CD4-positive, alpha-beta T cell (primary cell): ENCODE results near the gene MINPP1. TPM values are rescaled to one million over a fixed set of nuclear protein-coding genes. Genes with fewer than 3 reads are reported as not detected.

Source experiments
- ATAC-seq: fragments of 200-7000 bp; cut with Tn5 transposase; one replicate; pipeline ENCODE4 v1.10.0; 2022; ENCODE audit warnings: mild to moderate bottlenecking; ENCODE audit not compliant: poor library complexity
- CTCF ChIA-PET: fragments of 350-600 bp; sonication (Branson Sonifier 250); formaldehyde crosslinking; loops from one replicate; lab custom pipeline; 2021; ENCODE audit warnings: antibody characterized with exemption, inconsistent platforms; lab: Charles Lee
- POLR2A ChIA-PET: fragments of 350-600 bp; sonication (Branson Sonifier 250); formaldehyde crosslinking; loops from one replicate; lab custom pipeline; 2021; ENCODE audit warnings: antibody characterized with exemption, inconsistent platforms; lab: Charles Lee
- DNase-seq, 14 experiments: peaks; one replicate each; pipeline ENCODE4 v3.0.0-alpha.2; 2013 to 2020; ENCODE audit warnings: mixed read lengths in 2 of 14
- H3K27ac ChIP-seq, 2 donors: one replicate each; pipeline versions ENCODE4 v1.5.1 to v1.7.0; 2013; ENCODE audit warnings: low read length in 2 of 2, low read depth in 1 of 2, mild to moderate bottlenecking in 1 of 2
- H3K27me3 ChIP-seq, 2 experiments: 1 replicate in 1 of 2; 2 replicates in 1 of 2; pipeline versions ENCODE4 v1.6.1 to v1.7.0; 2013; ENCODE audit warnings: low read length in 2 of 2, control low read depth in 1 of 2, mild to moderate bottlenecking in 1 of 2, moderate library complexity in 1 of 2; ENCODE audit not compliant: insufficient read depth in 2 of 2, control insufficient read depth in 1 of 2
- H3K36me3 ChIP-seq: one replicate; pipeline ENCODE4 v1.6.1; 2013; ENCODE audit warnings: low read length, control low read depth; ENCODE audit not compliant: insufficient read depth
- H3K4me1 ChIP-seq: one replicate; pipeline ENCODE4 v1.6.1; 2013; ENCODE audit warnings: low read length, control low read depth; ENCODE audit not compliant: insufficient read depth
- H3K4me3 ChIP-seq: one replicate; pipeline ENCODE4 v1.5.1; 2013; ENCODE audit warnings: mild to moderate bottlenecking, low read length, moderate library complexity
- H3K9me3 ChIP-seq, 2 experiments: 1 replicate in 1 of 2; 2 replicates in 1 of 2; pipeline versions ENCODE4 v1.6.1 to v1.7.0; 2013; ENCODE audit warnings: low read length in 2 of 2, mild to moderate bottlenecking in 2 of 2, control low read depth in 1 of 2, moderate library complexity in 1 of 2; ENCODE audit not compliant: control insufficient read depth in 1 of 2, insufficient read depth in 1 of 2
- H3K27ac Mint-ChIP-seq: one replicate; pipeline ENCODE4 v1.8.0; 2020; ENCODE audit warnings: mixed read lengths
- H3K27me3 Mint-ChIP-seq: one replicate; pipeline ENCODE4 v1.8.0; 2021; ENCODE audit warnings: mixed read lengths
- H3K36me3 Mint-ChIP-seq: one replicate; pipeline ENCODE4 v1.8.0; 2021; ENCODE audit warnings: low read depth, mixed read lengths
- H3K4me1 Mint-ChIP-seq: one replicate; pipeline ENCODE4 v1.8.0; 2021; ENCODE audit warnings: low read depth, mixed read lengths
- H3K4me3 Mint-ChIP-seq: one replicate; pipeline ENCODE4 v1.8.0; 2020; ENCODE audit warnings: mild to moderate bottlenecking, mixed read lengths
- H3K9me3 Mint-ChIP-seq: one replicate; pipeline ENCODE4 v1.8.0; 2020; ENCODE audit warnings: mixed read lengths
- CTCF ChIP-seq: fragments of 200-600 bp; IDR thresholded peaks from one replicate; pipeline ENCODE4 v1.8.0; 2022; ENCODE audit warnings: antibody characterized with exemption, mild to moderate bottlenecking
- intact Hi-C, 2 experiments: fragments of 100-400 bp; cut with DNase I in 1 of 2; cut with micrococcal nuclease in 1 of 2; formaldehyde crosslinking; loops; one replicate each; pipeline versions ENCODE4 v1.15.1 to v1.9.0; 2023 to 2025; cut with DNase I, micrococcal nuclease
- total RNA-seq, 174 experiments: library from RNA in 2 of 174; stranded (reverse) in 2 of 174; gene quantifications; one replicate each; pipeline ENCODE4 v1.2.3 and lab custom pipeline; 2021 to 2026

MINPP1 gene
- total RNA-seq, 2 experiments from 2014 or later = 0.50 to 0.69 TPM

DNA sequence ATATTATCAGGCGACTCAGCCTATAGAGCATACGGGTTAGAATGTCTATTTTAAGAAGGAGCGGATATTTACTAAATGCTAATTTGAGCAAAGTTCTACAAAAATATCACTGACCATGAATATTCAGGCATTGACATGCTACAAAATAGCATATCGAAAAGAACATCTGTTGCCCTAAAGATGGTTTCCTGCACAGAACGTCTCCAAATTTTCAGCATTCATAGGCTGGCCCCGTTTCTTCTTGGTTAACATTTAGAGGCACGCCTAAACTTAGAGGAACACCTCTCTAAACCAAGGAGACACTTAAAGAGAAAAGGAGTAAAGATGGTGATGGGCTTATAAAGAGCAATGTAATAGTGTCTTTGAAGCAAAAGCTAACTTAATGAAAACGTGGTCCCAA is 1.3 kb upstream of the MINPP1 start:
- Histone ChIP-seq H3K4me3 (no peak overlapping the region), H3K4me1 (peaks cover 14% of the 10 kb centered on the region), H3K27ac (no peak overlapping the region), H3K36me3 (no peaks in the 10 kb centered on the region), H3K9me3 (no peaks in the 10 kb centered on the region), H3K27me3 (no peaks in the 10 kb centered on the region)
- Mint-ChIP-seq H3K27ac (no peak overlapping the region), H3K27me3 (peaks cover 5% of the 10 kb centered on the region), H3K36me3 (peaks cover 5% of the 10 kb centered on the region), H3K4me3 (peak overlapping the region; percentile 90), H3K4me1 (peaks cover 36% of the 10 kb centered on the region), H3K9me3 (no peaks in the 10 kb centered on the region)
- POLR2A ChIA-PET = no interaction called here
- no peak for TF ChIP-seq CTCF
- ATAC-seq = no peak
- DNase-seq = no peak
- intact Hi-C loops = no loop called here
- CTCF ChIA-PET = interaction anchor here (1.1 to 1.6 kb wide), 2 partner anchors 17 to 160 kb away, joined by 3 to 5 read pairs; no protein-coding TSS in a partner anchor

DNA sequence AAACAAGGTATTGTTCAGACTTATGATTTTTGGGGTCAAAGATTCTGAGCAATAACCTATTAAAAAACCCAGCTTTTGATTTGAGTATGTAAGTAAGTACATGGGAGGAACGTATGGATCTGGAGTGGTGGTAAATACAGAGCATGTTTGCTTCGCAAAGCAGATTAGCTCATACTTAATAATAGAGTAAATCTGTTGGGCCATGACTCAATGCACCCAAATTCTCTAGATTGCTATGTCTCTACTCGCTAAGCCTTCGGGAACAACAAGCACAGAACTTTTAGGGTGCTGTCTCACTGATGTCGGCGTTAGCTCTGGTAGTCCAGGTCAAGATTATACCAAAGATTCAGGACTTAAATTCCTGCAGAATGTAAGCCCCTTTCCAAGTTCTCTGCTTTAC is 807 bp upstream of the MINPP1 start:
- DNase-seq (no peak), ATAC-seq (no peak)
- Mint-ChIP-seq H3K9me3 (no peaks in the 10 kb centered on the region), H3K27me3 (peaks cover 5% of the 10 kb centered on the region), H3K27ac (peak overlapping the region; percentile 82), H3K4me3 (peak overlapping the region; percentile 90), H3K4me1 (peaks cover 36% of the 10 kb centered on the region), H3K36me3 (peaks cover 10% of the 10 kb centered on the region)
- Histone ChIP-seq H3K9me3 (no peaks in the 10 kb centered on the region), H3K36me3 (no peaks in the 10 kb centered on the region), H3K4me1 (peaks cover 14% of the 10 kb centered on the region), H3K4me3 (peak overlapping the region; percentile 91), H3K27ac (no peak overlapping the region), H3K27me3 (no peaks in the 10 kb centered on the region)
- intact Hi-C loops = no loop called here
- CTCF ChIA-PET = interaction anchor here (1.1 to 1.6 kb wide), 3 partner anchors 10 to 161 kb away, joined by 3 to 5 read pairs (median 3); no protein-coding TSS in a partner anchor
- POLR2A ChIA-PET = interaction anchor here (0.7 to 1.3 kb wide), 2 partner anchors 15 to 314 kb away, joined by 4 to 5 read pairs; partner anchors contain the start of gene ATAD1
- no peak for TF ChIP-seq CTCF

DNA sequence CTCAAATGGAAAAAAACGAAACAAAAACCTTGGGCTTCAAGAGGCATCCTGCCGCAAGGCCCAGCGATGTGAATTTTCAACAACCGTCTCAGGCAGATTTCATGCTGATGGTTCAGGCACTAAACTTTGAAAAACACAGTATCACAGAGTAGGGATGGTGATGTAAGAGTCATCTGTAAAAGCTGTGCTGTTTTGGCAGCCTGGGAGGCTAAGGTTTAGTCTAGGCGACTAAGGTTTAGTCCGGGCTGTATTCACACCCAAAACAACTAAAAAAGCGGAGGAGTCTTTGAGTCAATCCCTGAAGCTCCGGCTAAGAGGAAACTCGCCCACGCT is 420 bp upstream of the MINPP1 start:
- Histone ChIP-seq H3K9me3 (no peaks in the 10 kb centered on the region), H3K4me1 (peaks cover 14% of the 10 kb centered on the region), H3K27me3 (no peaks in the 10 kb centered on the region), H3K27ac (peak overlapping the region; percentile 18 to 64), H3K4me3 (peak overlapping the region; percentile 91), H3K36me3 (peaks cover under 1% of the 10 kb centered on the region)
- no peak for ATAC-seq
- Mint-ChIP-seq H3K27ac (peak overlapping the region; percentile 82), H3K27me3 (peaks cover 5% of the 10 kb centered on the region), H3K36me3 (peaks cover 12% of the 10 kb centered on the region), H3K4me3 (peak overlapping the region; percentile 90), H3K4me1 (peaks cover 36% of the 10 kb centered on the region), H3K9me3 (no peaks in the 10 kb centered on the region)
- intact Hi-C loops = no loop called here
- CTCF ChIA-PET = interaction anchor here (1.1 to 1.6 kb wide), 3 partner anchors 10 to 161 kb away, joined by 3 to 5 read pairs (median 3); no protein-coding TSS in a partner anchor
- TF ChIP-seq CTCF = no peak
- no peak for DNase-seq
- POLR2A ChIA-PET = interaction anchor here (0.5 to 1.3 kb wide), 4 partner anchors 15 to 1306 kb away, joined by 3 to 5 read pairs (median 4); partner anchors contain the start of gene ATAD1
